Breast epithelium (tissue), 4 donors: ENCODE results near the gene SNAPC2. TPM values are rescaled to one million over a fixed set of nuclear protein-coding genes. Genes with fewer than 3 reads are reported as not detected.

Experiments
- DNase-seq, 2 donors: peaks; one replicate each; pipeline ENCODE4 v3.0.0-alpha.2; 2019; ENCODE audit warnings: low spot score in 2 of 2
- H3K27ac ChIP-seq, 2 donors: fragments of 200-600 bp; sonication (generic) in 1 of 2; one replicate each; pipeline ENCODE4 v1.5.1; 2016 to 2019; ENCODE audit warnings: mild to moderate bottlenecking in 1 of 2
- H3K27me3 ChIP-seq, 2 donors: fragments of 200-600 bp; sonication (generic) in 1 of 2; one replicate each; pipeline versions ENCODE4 v1.5.1 to v1.6.0; 2017 to 2019; ENCODE audit warnings: control low read depth in 1 of 2, mild to moderate bottlenecking in 1 of 2
- H3K36me3 ChIP-seq: fragments of 200-600 bp; one replicate; pipeline ENCODE4 v1.5.1; 2019
- H3K4me1 ChIP-seq, 2 donors: fragments of 200-600 bp; sonication (generic); one replicate each; pipeline ENCODE4 v1.5.1; 2016 to 2019; ENCODE audit warnings: control low read depth in 1 of 2
- H3K4me3 ChIP-seq, 3 donors: fragments of 200-600 bp; sonication (generic); 1 replicate in 2 of 3; 2 replicates in 1 of 3; pipeline ENCODE4 v1.5.1; 2016 to 2019; ENCODE audit warnings: mild to moderate bottlenecking in 3 of 3, moderate library complexity in 2 of 3
- H3K9me3 ChIP-seq, 2 donors: fragments of 200-600 bp; sonication (generic) in 1 of 2; one replicate each; pipeline ENCODE4 v1.5.1; 2016 to 2019; ENCODE audit warnings: control low read depth in 1 of 2
- POLR2A ChIP-seq: fragments of 450-650 bp; IDR thresholded peaks from one replicate; pipeline ENCODE4 v1.6.1; 2016; ENCODE audit warnings: antibody characterized with exemption, mild to moderate bottlenecking, moderate library complexity
- POLR2AphosphoS5 ChIP-seq, 3 donors: sonication (generic); formaldehyde crosslinking; IDR thresholded peaks; one replicate each; pipeline ENCODE4 v1.6.1; 2017; ENCODE audit warnings: antibody characterized with exemption in 3 of 3
- intact Hi-C: fragments of 100-400 bp; cut with DNase I; formaldehyde crosslinking; loops from one replicate; pipeline ENCODE4 v1.15.1; 2023; ENCODE audit warnings: low total_unique reads
- total RNA-seq, 3 donors: library from RNA; depleted of rRNA; stranded (reverse); fragments of >200 nt; gene quantifications; one replicate each; pipeline ENCODE4 v1.1.0, GENCODE V29; 2016
- TF ChIP-seq, protein P1 (sequence below), 3 donors: fragments of 450-650 bp; IDR thresholded peaks; one replicate each; pipeline ENCODE4 v1.5.1; 2016 to 2017; ENCODE audit warnings: antibody characterized with exemption in 3 of 3, mild to moderate bottlenecking in 3 of 3, moderate library complexity in 3 of 3

The SNAPC2 gene
- total RNA-seq, 3 donors from 2014 or later: 13.8 to 14.8 (median 13.8) TPM

DNA sequence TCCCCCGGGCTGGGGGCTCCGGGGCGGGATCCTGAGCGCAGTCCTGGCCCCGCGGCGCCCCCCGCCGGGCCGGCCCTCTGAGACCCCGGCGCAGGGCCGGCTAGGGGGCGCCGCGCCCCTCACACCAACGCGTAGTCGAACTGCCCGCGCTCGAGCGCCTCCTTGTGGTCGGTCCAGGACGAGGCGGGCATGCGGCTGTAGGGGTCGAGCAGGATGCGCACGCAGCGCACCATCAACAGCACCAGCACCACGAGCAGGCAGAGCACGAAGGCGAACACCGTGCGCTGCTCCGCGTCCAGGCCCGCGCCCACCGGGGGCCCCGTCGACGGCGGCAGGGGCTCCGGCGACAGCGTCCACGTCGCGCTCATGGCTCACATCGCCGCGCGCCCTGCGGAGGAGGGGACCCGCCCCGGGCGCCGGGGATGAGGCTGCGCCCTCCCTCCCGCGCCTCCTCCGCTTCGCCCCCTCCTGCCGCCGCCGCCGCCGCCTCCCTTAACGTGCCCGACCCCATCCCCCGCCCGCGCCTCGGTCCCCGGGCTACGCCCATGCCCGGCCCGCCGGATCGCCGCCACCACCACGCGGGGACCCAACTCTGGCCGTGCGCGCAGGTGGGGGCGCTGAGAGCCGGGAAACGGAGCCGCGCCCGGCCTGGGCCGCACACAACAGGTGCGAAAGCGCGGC is 5.2 kb downstream of the SNAPC2 start:
- intact Hi-C loops: no loop called here
- peak in 1 of 3 donors; percentile 11 for TF ChIP-seq POLR2AphosphoS5 (IDR thresholded peaks at IDR 0.05)
- TF ChIP-seq POLR2A: no peak
- TF ChIP-seq, protein P1, sequence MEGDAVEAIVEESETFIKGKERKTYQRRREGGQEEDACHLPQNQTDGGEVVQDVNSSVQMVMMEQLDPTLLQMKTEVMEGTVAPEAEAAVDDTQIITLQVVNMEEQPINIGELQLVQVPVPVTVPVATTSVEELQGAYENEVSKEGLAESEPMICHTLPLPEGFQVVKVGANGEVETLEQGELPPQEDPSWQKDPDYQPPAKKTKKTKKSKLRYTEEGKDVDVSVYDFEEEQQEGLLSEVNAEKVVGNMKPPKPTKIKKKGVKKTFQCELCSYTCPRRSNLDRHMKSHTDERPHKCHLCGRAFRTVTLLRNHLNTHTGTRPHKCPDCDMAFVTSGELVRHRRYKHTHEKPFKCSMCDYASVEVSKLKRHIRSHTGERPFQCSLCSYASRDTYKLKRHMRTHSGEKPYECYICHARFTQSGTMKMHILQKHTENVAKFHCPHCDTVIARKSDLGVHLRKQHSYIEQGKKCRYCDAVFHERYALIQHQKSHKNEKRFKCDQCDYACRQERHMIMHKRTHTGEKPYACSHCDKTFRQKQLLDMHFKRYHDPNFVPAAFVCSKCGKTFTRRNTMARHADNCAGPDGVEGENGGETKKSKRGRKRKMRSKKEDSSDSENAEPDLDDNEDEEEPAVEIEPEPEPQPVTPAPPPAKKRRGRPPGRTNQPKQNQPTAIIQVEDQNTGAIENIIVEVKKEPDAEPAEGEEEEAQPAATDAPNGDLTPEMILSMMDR (IDR thresholded peaks at IDR 0.05): peak; percentile 51 to 67 (median 64)
- peak overlapping the region; percentile 25 to 96 for H3K27ac ChIP-seq

DNA sequence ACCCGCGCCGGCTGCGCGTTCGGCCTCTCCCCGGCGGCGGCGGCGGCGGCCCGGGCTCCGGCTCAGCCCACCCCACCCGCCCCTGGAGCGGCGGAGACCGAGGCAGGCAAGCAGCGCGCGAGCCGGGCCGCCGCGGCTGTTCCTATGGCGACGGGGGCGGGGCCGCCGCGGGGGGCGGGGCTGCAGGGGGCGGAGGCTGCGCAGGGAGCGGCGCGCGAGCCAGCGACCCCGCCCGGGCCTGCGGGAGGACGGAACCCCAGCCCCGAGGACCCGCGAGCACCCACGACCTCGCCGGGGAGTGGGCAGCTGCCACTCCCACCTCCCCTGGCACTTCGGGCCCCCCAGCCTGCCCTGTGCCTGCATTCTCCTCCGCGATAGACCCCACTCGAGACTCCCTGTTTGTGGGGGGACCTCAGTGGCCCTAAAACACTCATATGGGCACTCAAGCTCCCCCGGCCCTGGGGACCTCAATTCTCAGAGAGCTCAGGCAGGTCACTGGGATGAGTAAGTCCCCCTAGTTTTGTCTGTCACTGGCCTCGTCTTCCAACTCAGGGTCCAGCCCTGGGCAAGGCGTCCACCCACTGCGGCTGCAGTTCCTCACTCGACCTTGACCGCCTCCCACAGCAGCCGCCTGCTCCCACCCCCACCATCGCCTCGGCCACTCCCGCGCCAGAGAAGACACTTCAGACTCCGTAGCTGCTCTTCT is 6.0 kb downstream of the SNAPC2 start, which contains the start of gene CTXN1:
TSS of gene CTXN1 (minus strand) at position 115 of the 706 bp plus-strand sequence. CDS start 597 bp downstream, outside the sequence.
- H3K4me1 ChIP-seq: peaks cover 37 to 38% of the 10 kb centered on the region in 2 donors
- DNase-seq: peak in 1 of 2 donors; percentile 71
- H3K27me3 ChIP-seq: no peaks in the 10 kb centered on the region
- H3K27ac ChIP-seq: peak within 1 kb of the TSS; percentile 96 to 97
- no peaks in the 10 kb centered on the region for H3K9me3 ChIP-seq
- H3K4me3 ChIP-seq: peak within 1 kb of the TSS; percentile 41 to 72 (median 60)
- intact Hi-C loops: no loop called here
- H3K36me3 ChIP-seq: no peaks in the 10 kb centered on the region
- TF ChIP-seq POLR2A (no peak), POLR2AphosphoS5 (IDR thresholded peaks at IDR 0.05) (no peak)
- TF ChIP-seq, protein P1 (IDR thresholded peaks at IDR 0.05): no peak

More for the DNA sequence above, 5.2 kb downstream of the SNAPC2 start:
- peak overlapping the region; percentile 41 to 72 (median 60) for H3K4me3 ChIP-seq
- H3K4me1 ChIP-seq: peaks cover 37 to 39% of the 10 kb centered on the region in 2 donors
- H3K36me3 ChIP-seq: no peaks in the 10 kb centered on the region
- H3K27me3 ChIP-seq: no peaks in the 10 kb centered on the region
- peak in 1 of 2 donors; percentile 54 for DNase-seq
- no peaks in the 10 kb centered on the region for H3K9me3 ChIP-seq

DNA sequence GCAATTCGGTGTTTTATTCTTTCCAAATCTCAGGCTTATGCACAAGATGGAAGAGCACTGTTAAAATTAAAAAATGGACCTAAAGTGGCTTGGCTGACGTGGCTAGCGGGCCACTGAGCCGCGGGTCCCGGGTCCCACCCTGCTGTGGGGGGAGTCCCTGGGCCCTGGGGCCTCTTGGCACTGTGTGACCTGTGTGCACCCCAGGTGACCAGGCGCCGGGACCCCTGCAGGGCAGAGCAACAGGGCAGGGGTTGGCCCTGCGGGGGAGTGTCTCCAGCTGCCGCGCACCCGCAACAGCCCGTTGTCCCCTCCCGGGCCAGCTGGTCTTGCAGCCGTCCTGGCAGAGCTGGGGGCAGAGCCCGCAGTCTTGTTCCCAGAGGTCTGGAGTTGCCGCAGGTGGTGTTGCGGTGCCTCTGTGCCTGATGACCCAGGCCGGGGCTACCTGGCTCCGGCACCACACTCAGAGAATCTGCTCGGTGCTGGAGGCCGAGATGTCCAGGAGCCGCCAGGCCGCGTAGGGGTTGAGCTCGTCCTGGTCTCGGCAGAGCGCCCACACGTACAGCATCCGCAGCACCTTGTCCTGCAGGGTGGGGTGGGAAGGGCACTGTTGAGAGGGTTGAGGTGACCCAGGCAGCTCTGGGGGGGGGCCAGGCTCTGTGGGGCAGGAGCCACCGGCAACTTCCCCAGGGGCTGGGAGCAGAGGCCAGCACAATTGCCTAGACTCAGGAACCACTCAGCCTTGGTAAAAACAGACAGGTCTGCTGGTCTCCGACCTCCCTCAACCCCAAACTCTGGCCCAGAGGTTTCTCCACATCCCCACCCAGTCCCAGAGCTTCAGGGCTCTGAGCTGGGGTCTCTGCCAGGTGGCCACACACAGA is 6.8 kb downstream of the SNAPC2 start:
- no peaks in the 10 kb centered on the region for H3K27me3 ChIP-seq
- peaks cover 30 to 32% of the 10 kb centered on the region in 2 donors for H3K4me1 ChIP-seq
- TF ChIP-seq POLR2A (no peak), POLR2AphosphoS5 (IDR thresholded peaks at IDR 0.05) (no peak)
- TF ChIP-seq, protein P1 (IDR thresholded peaks at IDR 0.05): no peak
- intact Hi-C loops: no loop called here
- peaks cover 6% of the 10 kb centered on the region for H3K36me3 ChIP-seq
- H3K4me3 ChIP-seq: peak overlapping the region; percentile 41 to 72 (median 60)
- H3K9me3 ChIP-seq: no peaks in the 10 kb centered on the region
- no peak for DNase-seq
- H3K27ac ChIP-seq: peak overlapping the region; percentile 96 to 97

DNA sequence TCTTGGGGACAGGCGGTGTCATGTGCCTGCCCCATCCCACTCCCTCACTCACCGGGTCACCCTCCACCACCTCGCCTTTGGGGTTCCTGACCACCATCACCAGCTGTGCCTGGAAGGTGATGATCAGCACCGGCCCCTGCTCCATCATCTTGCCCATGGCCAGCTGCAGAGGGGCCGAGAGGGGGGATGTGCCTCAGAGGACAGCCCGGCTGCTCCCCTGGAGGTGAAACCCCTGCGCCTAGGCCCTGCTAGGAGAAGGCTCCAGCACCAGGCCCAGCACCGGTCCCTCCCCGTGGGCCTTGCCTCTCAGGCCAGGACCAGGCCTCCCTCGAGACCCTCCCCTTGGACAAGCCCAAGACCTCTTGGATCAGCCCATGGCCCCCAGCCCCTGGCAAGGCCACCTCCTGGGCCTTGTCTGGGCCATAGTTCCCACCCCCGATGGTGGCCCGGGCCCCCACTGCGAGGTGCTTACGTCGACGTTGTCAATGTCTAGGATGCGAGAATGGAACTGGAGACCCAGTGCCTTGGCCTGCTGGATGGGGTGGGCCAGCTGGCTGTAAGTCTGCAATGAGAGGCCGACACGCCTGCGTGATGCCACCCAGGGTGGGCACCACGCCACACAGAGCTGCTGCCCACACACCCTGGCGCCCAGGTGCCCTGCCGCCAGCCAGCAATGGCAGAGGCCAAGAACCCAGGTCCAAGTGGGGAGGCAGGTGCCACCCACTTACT is 7.6 kb downstream of the SNAPC2 start:
- peak overlapping the region in 1 of 3 donors; percentile 43 for H3K4me3 ChIP-seq
- peaks cover 27 to 32% of the 10 kb centered on the region in 2 donors for H3K4me1 ChIP-seq
- H3K27ac ChIP-seq: peak overlapping the region; percentile 96 to 97
- H3K9me3 ChIP-seq: no peaks in the 10 kb centered on the region
- no peaks in the 10 kb centered on the region for H3K27me3 ChIP-seq
- peaks cover 14% of the 10 kb centered on the region for H3K36me3 ChIP-seq
- no peak for TF ChIP-seq POLR2A
- TF ChIP-seq, protein P1 (IDR thresholded peaks at IDR 0.05): no peak
- no peak for TF ChIP-seq POLR2AphosphoS5 (IDR thresholded peaks at IDR 0.05)
- peak in 1 of 2 donors; percentile 67 for DNase-seq
- intact Hi-C loops: no loop called here
